Fibroblast of lung (primary cell): ENCODE data around the gene BABAM2. TPM values are rescaled to one million over a fixed set of nuclear protein-coding genes. Genes with fewer than 3 reads are reported as not detected.
A peak's percentile ranks its signal among the peaks of the same experiment; 100 is the strongest.

ENCODE experiments used
- DNase-seq, 2 donors: peaks; one replicate each; pipeline versions ENCODE4 v3.0.0 to v3.0.0-alpha.2; 2010; ENCODE audit warnings: low read depth in 2 of 2
- H2AFZ ChIP-seq: 2 replicates; pipeline ENCODE4 v1.5.1; 2012; ENCODE audit warnings: low read length, control low read depth, inconsistent platforms
- H3K27ac ChIP-seq: 2 replicates; pipeline ENCODE4 v1.5.1; 2011; ENCODE audit warnings: low read length, control low read depth; ENCODE audit not compliant: insufficient read depth
- H3K27me3 ChIP-seq: 2 replicates; pipeline ENCODE4 v1.5.1; 2011; ENCODE audit warnings: mild to moderate bottlenecking, low read length; ENCODE audit not compliant: control insufficient read depth, insufficient read depth
- H3K36me3 ChIP-seq: 2 replicates; pipeline ENCODE4 v1.5.1; 2011; ENCODE audit warnings: low read length; ENCODE audit not compliant: control insufficient read depth, insufficient read depth
- H3K4me1 ChIP-seq: 2 replicates; pipeline ENCODE4 v1.5.1; 2011; ENCODE audit warnings: low read length; ENCODE audit not compliant: control insufficient read depth, insufficient read depth; ENCODE audit errors: extremely low read depth
- H3K4me2 ChIP-seq: 2 replicates; pipeline ENCODE4 v1.5.1; 2011; ENCODE audit warnings: low read length, control low read depth; ENCODE audit not compliant: insufficient read depth; ENCODE audit errors: extremely low read depth
- H3K4me3 ChIP-seq, 4 experiments: fragments of 200-600 bp in 1 of 4; sonication (generic) in 1 of 4; replicated peaks in 1 of 4; 2 replicates each; pipeline ENCODE4 v1.5.1; 2011 to 2016; ENCODE audit warnings: low read length in 4 of 4, low read depth in 3 of 4, mild to moderate bottlenecking in 3 of 4, control low read depth in 2 of 4, inconsistent platforms in 1 of 4, mixed read lengths in 1 of 4; ENCODE audit not compliant: insufficient read depth in 1 of 4; ENCODE audit errors: control extremely low read depth in 1 of 4
- H3K79me2 ChIP-seq: 2 replicates; pipeline ENCODE4 v1.5.1; 2012; ENCODE audit warnings: mild to moderate bottlenecking, low read length, inconsistent platforms; ENCODE audit not compliant: control insufficient read depth, insufficient read depth
- H3K9ac ChIP-seq: 2 replicates; pipeline ENCODE4 v1.5.1; 2011; ENCODE audit warnings: mild to moderate bottlenecking, low read length, control low read depth; ENCODE audit not compliant: insufficient read depth
- H3K9me3 ChIP-seq: 2 replicates; pipeline ENCODE4 v1.5.1; 2012; ENCODE audit warnings: low read depth, low read length; ENCODE audit not compliant: control insufficient read depth, insufficient read depth
- H4K20me1 ChIP-seq: 2 replicates; pipeline ENCODE4 v1.5.1; 2011; ENCODE audit warnings: low read length; ENCODE audit not compliant: control insufficient read depth, insufficient read depth; ENCODE audit errors: extremely low read depth
- EZH2 ChIP-seq: IDR thresholded peaks from 2 replicates; pipeline ENCODE4 v1.5.1; 2012; ENCODE audit warnings: low read length, control low read depth, mild to moderate bottlenecking; ENCODE audit errors: missing control alignments
- polyA plus RNA-seq, 2 donors: library from polyadenylated mRNA; depleted of rRNA in 1 of 2; stranded (reverse) in 1 of 2; unstranded in 1 of 2; fragments of >200 nt; gene quantifications; 2 replicates each; pipeline ENCODE4 v1.2.1, GENCODE V29; 2011 to 2012; ENCODE audit warnings: missing spikeins in 1 of 2
- total RNA-seq: library from RNA; depleted of rRNA; stranded (reverse); fragments of >200 nt; gene quantifications from 2 replicates; pipeline ENCODE4 v1.2.1, GENCODE V29; 2014
- TF ChIP-seq, protein P1 (sequence below), 2 donors: IDR thresholded peaks in 1 of 2; conservative IDR thresholded peaks in 1 of 2; 1 replicate in 1 of 2; 2 replicates in 1 of 2; pipeline ENCODE4 v1.5.1; 2011 to 2012; ENCODE audit warnings: low read length in 2 of 2, control low read depth in 1 of 2, inconsistent platforms in 1 of 2, low read depth in 1 of 2, mild to moderate bottlenecking in 1 of 2

The BABAM2 gene
- total and polyA plus RNA-seq, 2 donors (not counting 1 experiment from before 2014, with no cell fraction given) = 25.6 to 33.4 TPM

DNA sequence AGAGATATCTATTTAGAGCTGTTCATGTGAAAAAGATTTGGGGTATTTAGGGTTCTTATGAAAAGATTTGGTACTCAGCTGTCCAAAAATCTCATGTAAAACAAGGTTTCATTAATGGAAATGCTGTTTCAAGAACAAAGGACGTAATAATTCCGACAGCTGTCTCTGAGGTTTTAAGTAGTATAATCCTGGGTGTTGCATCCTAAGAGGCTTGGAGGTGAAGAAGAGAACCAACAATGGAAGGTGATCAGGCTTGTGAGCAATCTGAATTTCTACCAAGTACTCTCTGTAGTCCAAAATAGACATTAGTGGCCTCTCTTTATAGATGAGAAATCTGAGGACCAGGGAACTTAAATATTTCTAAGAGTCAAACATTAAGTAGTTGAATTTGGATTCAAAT lies 205.1 kb downstream of the BABAM2 start:
- Histone ChIP-seq H4K20me1 (no peaks in the 10 kb centered on the region), H2AFZ (no peak overlapping the region), H3K36me3 (no peaks in the 10 kb centered on the region), H3K79me2 (no peaks in the 10 kb centered on the region), H3K9me3 (no peaks in the 10 kb centered on the region), H3K4me2 (no peak overlapping the region), H3K4me3 (no peak overlapping the region), H3K27ac (no peak overlapping the region), H3K9ac (no peak overlapping the region), H3K4me1 (peaks cover 4% of the 10 kb centered on the region), H3K27me3 (no peaks in the 10 kb centered on the region)
- TF ChIP-seq EZH2 = no peak
- TF ChIP-seq, protein P1, sequence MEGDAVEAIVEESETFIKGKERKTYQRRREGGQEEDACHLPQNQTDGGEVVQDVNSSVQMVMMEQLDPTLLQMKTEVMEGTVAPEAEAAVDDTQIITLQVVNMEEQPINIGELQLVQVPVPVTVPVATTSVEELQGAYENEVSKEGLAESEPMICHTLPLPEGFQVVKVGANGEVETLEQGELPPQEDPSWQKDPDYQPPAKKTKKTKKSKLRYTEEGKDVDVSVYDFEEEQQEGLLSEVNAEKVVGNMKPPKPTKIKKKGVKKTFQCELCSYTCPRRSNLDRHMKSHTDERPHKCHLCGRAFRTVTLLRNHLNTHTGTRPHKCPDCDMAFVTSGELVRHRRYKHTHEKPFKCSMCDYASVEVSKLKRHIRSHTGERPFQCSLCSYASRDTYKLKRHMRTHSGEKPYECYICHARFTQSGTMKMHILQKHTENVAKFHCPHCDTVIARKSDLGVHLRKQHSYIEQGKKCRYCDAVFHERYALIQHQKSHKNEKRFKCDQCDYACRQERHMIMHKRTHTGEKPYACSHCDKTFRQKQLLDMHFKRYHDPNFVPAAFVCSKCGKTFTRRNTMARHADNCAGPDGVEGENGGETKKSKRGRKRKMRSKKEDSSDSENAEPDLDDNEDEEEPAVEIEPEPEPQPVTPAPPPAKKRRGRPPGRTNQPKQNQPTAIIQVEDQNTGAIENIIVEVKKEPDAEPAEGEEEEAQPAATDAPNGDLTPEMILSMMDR (conservative IDR thresholded peaks at IDR 0.05 in 1 of 2, IDR thresholded peaks at IDR 0.05 in 1 of 2; ENCODE audit: low read depth in 1 of 2, low read length in 2 of 2) = no peak
- no peak for DNase-seq

DNA sequence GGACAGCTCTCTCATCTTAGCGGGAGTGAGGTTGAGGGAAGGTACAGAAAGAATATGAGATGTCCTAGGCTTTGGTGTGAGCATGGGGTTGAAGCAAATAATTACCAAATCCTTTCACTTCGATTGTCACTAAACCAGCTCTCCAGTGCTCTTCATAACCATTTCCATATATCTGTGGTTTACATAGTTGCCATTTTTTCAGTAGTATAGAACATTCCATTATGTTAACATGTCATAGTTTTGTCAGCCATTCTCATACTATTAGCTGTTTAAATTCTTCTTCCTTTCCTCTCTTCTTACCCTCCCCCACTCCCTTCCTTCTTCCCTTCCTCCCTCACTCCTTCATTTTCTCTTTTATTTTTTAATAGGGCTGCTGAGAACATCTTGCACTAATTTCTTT lies 205.9 kb downstream of the BABAM2 start:
- Histone ChIP-seq H2AFZ (no peak overlapping the region), H3K4me2 (no peak overlapping the region), H3K4me3 (no peak overlapping the region), H3K79me2 (no peaks in the 10 kb centered on the region), H3K27ac (no peak overlapping the region), H3K36me3 (no peaks in the 10 kb centered on the region), H3K9ac (no peak overlapping the region), H3K9me3 (no peaks in the 10 kb centered on the region), H4K20me1 (no peaks in the 10 kb centered on the region), H3K27me3 (no peaks in the 10 kb centered on the region), H3K4me1 (peaks cover 9% of the 10 kb centered on the region)
- TF ChIP-seq, protein P1 (conservative IDR thresholded peaks at IDR 0.05 in 1 of 2, IDR thresholded peaks at IDR 0.05 in 1 of 2; ENCODE audit: low read depth in 1 of 2, low read length in 2 of 2) = no peak
- no peak for TF ChIP-seq EZH2
- DNase-seq = peak; percentile 22 to 35

DNA sequence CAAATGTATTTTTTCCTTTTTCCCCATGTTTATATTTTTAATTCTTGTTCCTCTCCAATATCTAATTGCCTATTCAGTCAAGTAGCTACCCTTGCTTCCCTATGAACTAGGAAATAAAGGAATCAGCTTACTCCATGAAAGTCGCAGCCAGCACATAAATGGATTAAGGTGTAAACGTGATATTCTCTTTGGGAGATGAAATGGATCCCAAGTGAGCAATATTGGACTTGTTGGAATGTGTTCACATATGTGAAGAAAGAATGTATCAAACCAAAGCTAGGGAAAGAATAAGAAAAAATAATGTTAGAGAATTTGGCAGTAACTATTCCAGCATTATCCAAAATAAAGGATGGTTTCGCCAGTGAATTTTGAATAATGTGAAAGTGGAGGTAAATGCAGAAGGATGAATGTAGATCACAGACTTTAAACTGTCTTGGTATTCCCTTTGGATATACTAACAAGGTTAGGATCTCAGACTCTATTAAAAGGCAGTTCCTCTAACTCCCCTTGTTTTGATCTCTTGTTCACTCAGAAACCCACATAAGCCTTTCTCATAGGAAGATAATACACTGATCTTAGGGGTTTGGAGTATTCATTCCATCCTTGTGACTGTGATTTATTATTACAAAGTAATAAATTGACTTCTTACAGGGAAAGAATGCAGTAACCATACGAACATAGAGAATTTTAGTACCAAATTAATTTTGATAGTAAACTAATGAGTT lies 208.1 kb downstream of the BABAM2 start:
- no peak overlapping the region for H3K9ac ChIP-seq
- peak in 1 of 2 donors; percentile 19 for DNase-seq
- no peaks in the 10 kb centered on the region for H3K36me3 ChIP-seq
- no peak overlapping the region for H3K4me3 ChIP-seq
- peaks cover 18% of the 10 kb centered on the region for H3K4me1 ChIP-seq
- H3K27ac ChIP-seq = no peak overlapping the region
- no peaks in the 10 kb centered on the region for H3K79me2 ChIP-seq
- TF ChIP-seq, protein P1 (conservative IDR thresholded peaks at IDR 0.05 in 1 of 2, IDR thresholded peaks at IDR 0.05 in 1 of 2; ENCODE audit: low read depth in 1 of 2, low read length in 2 of 2) = no peak
- H4K20me1 ChIP-seq = no peaks in the 10 kb centered on the region
- no peak overlapping the region for H2AFZ ChIP-seq
- H3K9me3 ChIP-seq = no peaks in the 10 kb centered on the region
- H3K27me3 ChIP-seq = no peaks in the 10 kb centered on the region
- H3K4me2 ChIP-seq = no peak overlapping the region
